ENCODE results near the gene PLRG1.

PLRG1 gene

GRCh38 chr4:154489558-154490233, 60.5 kb downstream of the PLRG1 start:
- no peak for DNase-seq
- Histone ChIP-seq H3K27me3 (peaks cover 0 to 55% of the 10 kb centered on the region in 2 donors), H3K27ac (no peak overlapping the region)

DNA sequence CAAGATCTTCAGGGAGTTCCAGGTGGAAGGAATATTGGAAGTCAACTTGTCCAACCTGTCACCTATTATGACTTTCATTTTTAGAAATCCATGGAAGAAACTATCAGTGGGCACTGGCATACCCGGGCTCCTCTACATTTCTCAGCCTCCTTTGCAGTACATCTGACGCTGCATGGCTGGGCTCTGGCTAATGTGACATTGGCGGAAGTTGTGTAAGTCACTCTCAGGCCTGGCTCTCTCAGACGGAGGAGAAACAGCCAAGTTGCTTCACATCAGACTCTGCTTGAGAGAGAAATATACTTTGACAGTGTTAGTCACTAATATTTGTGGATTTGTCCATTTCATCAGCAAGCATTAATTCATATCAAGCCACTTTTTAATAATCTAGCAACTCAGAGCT, 63.1 kb downstream of the PLRG1 start:
- no peak for TF ChIP-seq CTCF (IDR thresholded peaks at IDR 0.05)

More at GRCh38 chr4:154489558-154490233, 60.5 kb downstream of the PLRG1 start:
- intact Hi-C loops (cut with DNase I; ENCODE audit: low total_unique reads), result no loop called here
- no peak for TF ChIP-seq CTCF (IDR thresholded peaks at IDR 0.05)
- Histone ChIP-seq H3K4me1 (peaks cover 0 to 26% (median 23%) of the 10 kb centered on the region in 4 donors), H3K4me3 (no peak overlapping the region), H3K9me3 (no peaks in the 10 kb centered on the region), H3K36me3 (no peaks in the 10 kb centered on the region)

DNA sequence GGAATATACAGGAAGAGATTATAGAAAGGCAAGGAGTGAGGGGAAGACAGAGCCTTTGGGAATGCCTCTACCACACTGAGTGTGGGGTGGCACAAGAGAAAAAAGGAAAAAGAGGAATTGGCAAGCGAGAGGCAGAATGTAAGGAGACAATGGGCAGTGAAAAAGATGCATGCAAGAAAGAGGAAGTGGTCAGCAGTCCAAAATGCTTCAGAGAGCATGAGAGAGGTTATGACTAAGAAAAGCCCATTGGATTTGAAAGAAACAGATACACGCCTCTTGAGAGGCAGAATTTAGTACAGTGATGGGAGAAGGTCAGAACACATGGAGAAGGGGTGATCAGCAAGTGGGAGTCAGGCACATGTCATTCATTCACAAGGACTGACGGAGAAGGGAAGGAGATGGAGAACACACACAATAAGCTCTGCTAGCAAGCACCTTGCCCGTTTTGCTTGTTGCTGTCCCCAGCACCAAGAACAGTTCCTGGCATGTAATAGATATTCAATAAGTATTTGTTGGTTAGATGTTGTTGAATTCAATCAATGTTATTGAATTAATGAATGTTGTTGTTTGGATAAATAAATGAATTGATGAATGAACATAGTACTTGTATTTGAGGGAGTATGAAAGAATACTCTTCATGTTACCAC, 65.0 kb downstream of the PLRG1 start:
- DNase-seq, result no peak
- no peaks in the 10 kb centered on the region for H3K9me3 ChIP-seq
- H3K27me3 ChIP-seq, result peaks cover 0 to 34% of the 10 kb centered on the region in 2 donors
- H3K36me3 ChIP-seq, result no peaks in the 10 kb centered on the region
- H3K4me1 ChIP-seq, result peaks cover 0 to 3% (median 3%) of the 10 kb centered on the region in 4 donors
- H3K4me3 ChIP-seq, result no peak overlapping the region
- intact Hi-C loops (cut with DNase I; ENCODE audit: low total_unique reads), result no loop called here
- no peak for TF ChIP-seq CTCF (IDR thresholded peaks at IDR 0.05)
- H3K27ac ChIP-seq, result no peak overlapping the region

More for the DNA sequence above, 63.1 kb downstream of the PLRG1 start:
- no peak for DNase-seq
- Histone ChIP-seq H3K9me3 (no peaks in the 10 kb centered on the region), H3K36me3 (no peaks in the 10 kb centered on the region), H3K4me3 (no peak overlapping the region), H3K4me1 (peaks cover 0 to 22% (median 22%) of the 10 kb centered on the region in 4 donors), H3K27me3 (peaks cover 0 to 53% of the 10 kb centered on the region in 2 donors), H3K27ac (no peak overlapping the region)
- intact Hi-C loops (cut with DNase I; ENCODE audit: low total_unique reads), result no loop called here
